Heart right ventricle (tissue), 16 donors: ENCODE data around the gene GTF2H2C_2.
"Not testable (repeated sequence)": the region's sequence is repeated elsewhere in the genome, so short reads cannot be mapped to it uniquely, and the experiment has no call there.

Source experiments
- ATAC-seq, 8 donors: fragments of 200-7000 bp; cut with Tn5 transposase; one replicate each; pipeline ENCODE4 v1.9.1; 2020; ENCODE audit warnings: mild to moderate bottlenecking in 8 of 8, moderate library complexity in 8 of 8, moderate number of reproducible peaks in 1 of 8
- DNase-seq, 2 donors: peaks; one replicate each; pipeline ENCODE4 v3.0.0-alpha.2; 2020
- H3K27ac ChIP-seq, 10 donors: fragments of 200-600 bp; sonication (generic) in 2 of 10; one replicate each; pipeline versions ENCODE4 v1.5.0 to v1.8.0; 2020 to 2022; ENCODE audit warnings: mild to moderate bottlenecking in 3 of 10
- H3K27me3 ChIP-seq, 7 donors: fragments of 200-600 bp; one replicate each; pipeline ENCODE4 v1.8.0; 2021 to 2022; ENCODE audit warnings: mild to moderate bottlenecking in 2 of 7
- H3K36me3 ChIP-seq, 9 donors: fragments of 200-600 bp; sonication (generic) in 1 of 9; one replicate each; pipeline versions ENCODE4 v1.5.0 to v1.8.0; 2020 to 2022; ENCODE audit warnings: mild to moderate bottlenecking in 2 of 9
- H3K4me1 ChIP-seq, 9 donors: fragments of 200-600 bp; sonication (generic) in 1 of 9; one replicate each; pipeline versions ENCODE4 v1.5.0 to v1.8.0; 2020 to 2022; ENCODE audit warnings: mild to moderate bottlenecking in 4 of 9
- H3K4me3 ChIP-seq, 10 donors: fragments of 200-600 bp; sonication (generic) in 2 of 10; one replicate each; pipeline versions ENCODE4 v1.5.0 to v1.8.0; 2020 to 2022; ENCODE audit warnings: mild to moderate bottlenecking in 7 of 10, moderate library complexity in 2 of 10
- H3K9me3 ChIP-seq, 11 donors: fragments of 200-600 bp in 10 of 11; sonication (generic) in 2 of 11; one replicate each; pipeline versions ENCODE4 v1.5.0 to v1.8.0; 2013 to 2022; ENCODE audit warnings: mild to moderate bottlenecking in 2 of 11, control low read depth in 1 of 11, moderate library complexity in 1 of 11
- WGBS, 2 donors: extraction: QIAGEN DNeasy Blood & Tissue Kit; methylation state at CpG; one replicate each; pipeline ENCODE4 v1.1.7; 2013; ENCODE audit warnings: inconsistent platforms in 1 of 2; 5-methylcytosine and 5-hydroxymethylcytosine counted together
- intact Hi-C, 10 donors: fragments of 100-400 bp; cut with DNase I; formaldehyde crosslinking; loops; one replicate each; pipeline versions ENCODE4 v1.11.1 to v1.14.2; 2022
- donor health status: Arrhythmogenic right ventricular cardiomyopathy.
- donor health status: ischemic (EF 13 %, LVEDD 7.1; RV severe dilation, severe dysfunction).
- donor health status: healthy with polysubstance abuse.
- donor health status: DM: no; HTN: yes; CAD: no.
- donor health status: DM: no; HTN: no; CAD: no.
- donor health status: ischemic (EF 25% LVEDD 6.9; RV normal size, moderate dysfunction).
- donor health status: ischemic (EF 25% LVEDD 5.7; RV mildly dilated, moderate dysfunction).
- donor health status: healthy.
- donor health status: DM: yes; HTN: yes; CAD: no.
- donor health status: Ischemic cardiomyopathy.
- donor health status: ischemic (EF 35%, LVEDD 5.7; RV mildly dilated, moderate dysfunction).
- donor health status: nonischemic (EF 11% LVEDD 7.7; RV severe dilation, severe dysfunction).
- donor health status: DM: yes; HTN: yes; CAD: no.
- donor health status: PGD.
- donor health status: ischemic (EF 29% LVEDD 5.4; RV normal size, mild dysfunction).
- donor health status: nonischemic (EF 23%, LVEDD 6.1; RV moderate dilation, normal function).

Gene GTF2H2C_2

DNA sequence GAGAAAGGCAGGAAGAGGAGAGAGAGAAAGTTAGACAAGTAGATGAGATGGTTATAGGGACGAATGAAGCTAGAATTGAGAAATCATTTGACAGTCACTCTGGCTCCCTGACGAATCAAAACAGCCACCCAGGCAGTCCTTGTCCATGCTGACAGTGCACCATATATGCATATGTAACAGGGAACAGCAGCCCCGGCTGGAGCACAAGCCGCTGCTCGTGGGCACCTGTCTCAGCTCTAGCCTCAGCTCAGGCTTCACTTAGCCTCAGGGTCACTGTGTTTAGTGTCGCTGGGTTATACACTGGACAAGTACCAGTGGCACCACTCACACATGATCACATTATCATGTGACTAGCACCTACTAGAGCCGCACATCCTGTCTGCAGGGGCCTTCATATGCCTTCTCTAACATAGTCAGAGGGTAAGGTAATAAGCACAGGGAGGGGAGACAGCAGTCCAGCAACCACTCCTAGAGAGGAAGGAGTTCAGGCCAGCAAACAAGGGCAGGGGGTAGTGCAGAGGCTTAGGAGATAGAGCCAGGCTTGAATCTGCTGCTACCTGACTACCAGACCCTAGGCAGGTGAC lies 54.9 kb downstream of the GTF2H2C_2 start:
- H3K36me3 ChIP-seq, H3K9me3 ChIP-seq, intact Hi-C loops, H3K27ac ChIP-seq, DNase-seq, H3K27me3 ChIP-seq, H3K4me1 ChIP-seq, H3K4me3 ChIP-seq: not testable (repeated sequence)
- peak in 1 of 8 donors; percentile 30 for ATAC-seq
- WGBS, 2 donors: no CpG with 5 or more reads among the region's 7 CpGs
